ENCODE measurements around the gene ACAP3. TPM values are rescaled to one million over a fixed set of nuclear protein-coding genes. Genes with fewer than 3 reads are reported as not detected.

ACAP3 gene, protein sequence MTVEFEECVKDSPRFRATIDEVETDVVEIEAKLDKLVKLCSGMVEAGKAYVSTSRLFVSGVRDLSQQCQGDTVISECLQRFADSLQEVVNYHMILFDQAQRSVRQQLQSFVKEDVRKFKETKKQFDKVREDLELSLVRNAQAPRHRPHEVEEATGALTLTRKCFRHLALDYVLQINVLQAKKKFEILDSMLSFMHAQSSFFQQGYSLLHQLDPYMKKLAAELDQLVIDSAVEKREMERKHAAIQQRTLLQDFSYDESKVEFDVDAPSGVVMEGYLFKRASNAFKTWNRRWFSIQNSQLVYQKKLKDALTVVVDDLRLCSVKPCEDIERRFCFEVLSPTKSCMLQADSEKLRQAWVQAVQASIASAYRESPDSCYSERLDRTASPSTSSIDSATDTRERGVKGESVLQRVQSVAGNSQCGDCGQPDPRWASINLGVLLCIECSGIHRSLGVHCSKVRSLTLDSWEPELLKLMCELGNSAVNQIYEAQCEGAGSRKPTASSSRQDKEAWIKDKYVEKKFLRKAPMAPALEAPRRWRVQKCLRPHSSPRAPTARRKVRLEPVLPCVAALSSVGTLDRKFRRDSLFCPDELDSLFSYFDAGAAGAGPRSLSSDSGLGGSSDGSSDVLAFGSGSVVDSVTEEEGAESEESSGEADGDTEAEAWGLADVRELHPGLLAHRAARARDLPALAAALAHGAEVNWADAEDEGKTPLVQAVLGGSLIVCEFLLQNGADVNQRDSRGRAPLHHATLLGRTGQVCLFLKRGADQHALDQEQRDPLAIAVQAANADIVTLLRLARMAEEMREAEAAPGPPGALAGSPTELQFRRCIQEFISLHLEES
- 10.3 and 19.1 TPM in 2 replicates for total RNA-seq (2014; rRNA removed; shearing (Covaris generic))

DNA sequence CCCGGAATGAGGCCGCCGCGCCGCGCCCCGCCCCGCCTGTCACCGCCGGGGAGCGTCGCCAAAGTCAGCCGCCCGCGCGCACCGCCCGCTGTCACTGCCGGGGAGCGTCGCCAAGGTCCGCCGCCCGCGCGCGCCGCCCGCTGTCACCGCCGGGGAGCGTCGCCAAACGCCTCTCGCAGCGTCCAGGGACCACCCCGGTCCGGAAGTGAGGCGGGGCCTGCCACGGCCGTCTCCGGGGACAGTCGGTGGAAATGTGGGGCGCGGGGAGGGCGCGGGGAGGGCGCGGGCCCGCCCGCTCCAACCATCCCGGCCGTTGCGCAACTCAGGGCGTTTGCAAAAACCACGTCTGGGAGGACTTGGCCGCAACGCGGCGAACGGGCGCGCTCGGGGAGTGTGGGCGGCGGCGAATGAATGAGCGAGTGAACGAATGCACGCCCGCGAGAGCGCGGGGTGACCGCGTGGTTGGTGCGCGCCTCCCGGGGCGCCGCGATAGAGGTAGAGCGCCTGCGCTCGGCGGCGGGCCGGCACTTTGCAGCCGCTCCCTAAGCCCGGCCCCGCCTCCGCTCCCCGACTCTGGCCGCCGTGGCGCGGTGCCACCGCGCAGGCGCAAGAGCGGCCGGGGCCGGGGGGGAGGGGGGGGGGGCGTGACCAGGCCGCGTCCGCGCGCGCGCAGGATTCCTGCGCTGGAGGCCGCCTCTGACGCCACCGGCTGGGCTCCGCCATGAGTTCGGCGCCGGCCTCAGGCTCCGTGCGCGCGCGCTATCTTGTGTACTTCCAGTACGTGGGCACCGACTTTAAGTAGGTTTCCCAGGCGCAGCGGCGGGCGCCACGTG, at the start of gene ACAP3, which contains the start of gene PUSL1:
Gene ACAP3 (minus strand): TSS at position 8 of the 833 bp plus-strand sequence. CDS start 115 bp downstream, outside the sequence.
Gene PUSL1 (plus strand): TSS at position 675 of the 833 bp plus-strand sequence. CDS start 47 bp downstream, at position 722.
- DNase-seq (ENCODE audit: low read depth) = peak; percentile 88

- no peak for DNase-seq (ENCODE audit: low read depth)
Observed at GRCh38 chr1:1356796-1357401, 49.2 kb upstream of the ACAP3 start.

GRCh38 chr1:1356166-1356795, 48.6 kb upstream of the ACAP3 start:
- DNase-seq (ENCODE audit: low read depth) = no peak

DNA sequence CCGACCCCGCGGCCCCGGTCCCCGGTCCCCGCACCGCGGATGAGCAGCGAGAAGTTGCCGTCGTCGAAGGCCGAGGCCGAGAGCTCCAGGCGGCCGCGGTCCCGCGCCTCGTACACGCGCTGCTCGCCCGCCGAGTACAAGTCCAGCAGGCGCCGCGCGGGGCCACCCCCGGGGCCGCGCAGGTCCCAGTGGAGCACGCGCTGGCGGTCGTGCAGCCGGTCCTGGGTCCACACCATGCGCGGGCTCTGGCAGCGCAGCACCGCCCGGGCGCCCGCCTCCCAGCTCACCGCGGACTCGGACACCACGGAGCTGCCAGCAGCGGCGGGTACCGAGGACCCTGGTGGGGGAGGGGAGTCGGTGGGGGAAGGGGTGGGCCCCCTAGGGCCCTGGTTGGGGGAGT, 47.7 kb upstream of the ACAP3 start:
- DNase-seq (ENCODE audit: low read depth) = peak; percentile 44

DNA sequence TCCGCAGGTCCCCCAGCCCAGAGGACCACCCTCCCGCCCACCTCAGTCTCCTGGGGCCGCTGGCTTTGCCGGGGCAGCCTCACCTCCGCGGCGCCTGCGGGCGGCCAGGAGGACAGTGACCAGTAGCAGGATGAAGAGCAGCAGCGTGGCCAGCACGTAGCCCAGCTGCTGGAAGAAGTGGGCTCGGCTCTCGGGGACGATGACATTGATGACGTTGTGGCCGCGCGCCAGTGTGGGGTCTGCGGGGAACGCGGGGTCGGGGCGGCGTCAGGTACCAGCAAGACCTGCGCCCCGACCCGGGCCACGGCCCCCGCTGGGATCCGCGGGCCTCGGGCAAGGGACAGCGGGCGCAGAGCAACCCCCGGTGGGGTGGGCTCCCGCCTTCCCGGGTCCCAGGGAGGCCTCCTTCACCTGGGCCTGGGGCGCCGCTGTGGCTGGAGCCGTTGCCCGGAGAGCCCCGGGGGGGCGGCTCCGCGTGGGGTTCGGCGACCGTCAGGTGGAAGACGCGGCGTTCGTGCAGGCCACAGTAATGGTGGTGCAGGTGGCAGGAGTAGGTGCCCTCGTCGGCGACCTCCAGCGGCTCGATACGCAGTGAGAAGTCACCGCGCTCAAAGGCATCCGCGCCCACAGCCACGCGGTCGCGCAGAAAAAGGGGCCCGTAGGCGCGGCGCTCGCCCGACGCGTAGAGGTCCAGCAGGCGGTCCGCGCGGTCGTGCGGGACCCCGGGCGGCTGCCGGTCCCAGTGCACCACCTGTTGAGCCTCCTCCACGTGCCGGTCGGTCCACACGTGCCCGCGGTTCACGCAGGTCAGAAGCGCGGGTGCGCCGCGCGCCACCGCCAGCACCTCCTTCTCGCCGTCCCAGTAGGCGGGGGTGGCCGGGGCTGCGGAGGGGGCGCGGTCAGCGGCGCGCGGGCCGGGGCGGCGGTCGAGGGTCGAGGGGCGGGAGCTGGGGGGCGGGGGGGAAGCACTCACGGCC, 46.8 kb upstream of the ACAP3 start:
- no peak for DNase-seq (ENCODE audit: low read depth)

DNA sequence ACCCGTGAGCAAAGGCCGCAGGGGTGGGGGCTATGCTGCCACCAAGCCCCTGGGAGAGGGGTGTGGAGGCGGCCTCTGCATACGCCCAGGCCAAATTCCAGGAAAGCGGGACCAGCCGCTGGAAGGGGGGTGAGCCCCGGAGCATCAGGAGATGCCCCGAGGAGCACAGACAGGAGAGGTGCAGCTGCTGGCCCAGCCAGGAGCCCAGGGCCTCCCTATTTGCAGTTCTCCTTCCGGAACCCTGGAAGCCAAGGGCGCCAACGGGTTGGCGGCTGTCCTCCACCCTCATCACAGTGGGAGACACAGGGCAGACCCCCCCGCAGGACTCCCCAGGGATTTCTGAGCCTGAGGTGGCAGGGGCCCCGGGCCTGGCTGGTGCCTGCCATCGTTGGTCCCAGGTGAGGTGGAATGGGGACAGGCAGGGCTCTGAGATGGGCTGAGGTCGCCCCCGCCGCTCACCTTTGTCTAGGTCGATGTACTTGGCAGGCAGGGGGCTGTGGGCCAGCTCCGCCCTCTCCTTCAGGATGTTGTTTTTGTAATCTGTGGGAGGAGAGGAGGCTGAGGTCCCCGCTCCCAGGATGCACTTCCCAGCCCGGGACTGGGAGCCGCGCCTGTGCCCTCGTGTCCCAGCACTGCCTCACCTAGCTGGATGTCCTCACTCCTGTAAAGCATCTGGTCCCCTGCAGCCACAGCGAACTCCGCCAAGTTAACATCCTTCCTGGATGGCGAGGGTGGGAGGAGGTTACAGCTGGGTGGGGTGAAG, 45.8 kb upstream of the ACAP3 start:
- DNase-seq (ENCODE audit: low read depth) = no peak

- DNase-seq (ENCODE audit: low read depth) = no peak
Observed at GRCh38 chr1:1352786-1353388, 45.2 kb upstream of the ACAP3 start.

DNA sequence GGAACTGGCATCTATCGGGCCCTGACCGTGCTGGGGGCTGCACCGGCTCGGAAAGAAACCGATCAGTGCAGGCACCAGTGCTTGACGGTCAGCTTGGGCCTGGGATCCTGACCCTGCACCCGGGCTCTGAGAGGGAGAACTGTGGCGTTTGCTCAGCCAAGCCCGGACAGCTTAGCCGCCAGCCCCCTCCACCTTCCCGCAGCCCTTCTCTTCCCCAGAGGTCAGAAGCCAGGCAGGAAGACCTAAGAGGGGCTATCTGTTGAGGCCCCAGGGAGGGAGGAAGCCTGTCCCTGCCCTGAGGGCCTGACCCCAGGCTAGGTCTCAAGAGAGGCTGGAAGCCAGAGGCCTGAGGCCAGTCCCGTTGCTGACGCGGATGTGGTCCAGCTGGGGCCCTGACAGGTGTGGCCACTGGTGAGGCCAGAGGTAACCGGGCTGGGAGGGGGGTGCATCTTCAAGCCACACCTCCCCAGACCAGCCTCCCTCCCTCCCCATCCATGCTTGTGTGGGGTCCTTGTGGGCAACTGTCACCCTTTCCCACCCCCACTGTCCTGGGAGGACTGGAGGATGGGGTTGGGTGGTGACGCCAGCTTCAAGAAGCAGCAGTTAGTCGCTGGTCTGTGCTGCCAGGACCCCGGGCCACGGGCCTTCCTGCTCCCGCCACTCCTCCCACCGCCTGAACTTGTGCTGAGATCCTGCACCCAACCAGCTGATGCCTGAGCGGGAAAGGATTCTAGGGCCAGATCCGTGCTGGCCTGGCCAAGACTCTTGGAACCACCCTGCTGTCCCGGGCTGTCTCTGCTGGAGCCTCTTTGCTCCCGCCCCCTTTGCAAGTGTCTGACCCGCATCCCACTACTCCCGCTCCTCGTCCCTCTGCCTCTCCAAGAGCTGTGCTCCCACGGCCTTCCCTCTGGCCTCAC, 44.0 kb upstream of the ACAP3 start:
- no peak for DNase-seq (ENCODE audit: low read depth)

- DNase-seq (ENCODE audit: low read depth) = peak; percentile 56
Observed at GRCh38 chr1:1349256-1350012, 41.7 kb upstream of the ACAP3 start, which contains the start of gene DVL1. Gene DVL1 (minus strand): TSS chr1:1349418. CDS start chr1:1349065, 353 bp downstream.

DNA sequence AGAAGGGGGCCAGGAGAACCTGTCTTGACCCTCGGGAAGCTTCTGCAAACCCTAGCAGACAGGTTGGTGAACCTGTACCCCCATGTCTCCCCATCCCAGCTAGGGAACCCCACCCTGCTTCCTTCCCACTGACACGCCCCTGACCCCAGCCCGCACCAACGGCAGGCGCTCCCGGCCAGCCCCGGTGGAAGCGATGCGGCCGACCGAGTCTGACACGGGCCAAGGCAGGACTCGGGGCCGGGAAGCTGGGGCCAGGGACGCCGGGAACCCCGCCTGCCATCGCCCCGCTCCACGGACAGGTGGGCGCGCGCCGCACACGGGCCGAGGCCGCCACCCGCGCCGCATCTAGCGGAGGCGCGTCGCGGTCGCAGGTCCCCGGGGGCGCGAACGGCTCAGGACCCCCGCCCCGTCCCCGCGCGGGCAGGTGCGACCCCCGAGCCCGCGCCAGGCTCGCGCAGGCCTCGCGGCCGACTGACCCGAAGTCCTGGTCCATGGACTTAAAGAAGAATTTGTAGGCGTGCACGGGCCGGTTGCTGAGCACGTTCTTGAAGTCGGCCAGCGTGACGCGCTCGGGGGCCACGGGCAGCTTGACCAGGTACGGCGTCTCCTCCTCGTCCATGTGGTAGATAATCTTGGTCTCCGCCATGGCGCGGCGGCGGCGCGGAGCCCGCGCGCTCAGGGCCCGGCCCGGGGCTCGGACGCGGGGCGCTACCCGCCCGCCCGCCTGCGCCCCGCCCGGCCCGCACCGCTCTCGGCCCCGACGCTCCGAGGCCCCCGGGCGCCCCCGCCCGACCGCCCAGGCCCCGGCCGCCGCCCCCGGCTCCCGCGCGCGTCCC, 40.9 kb upstream of the ACAP3 start:
- peak; percentile 33 for DNase-seq (ENCODE audit: low read depth)

- peak; percentile 41 for DNase-seq (ENCODE audit: low read depth)
Observed at GRCh38 chr1:1347663-1348419, 40.1 kb upstream of the ACAP3 start.

DNA sequence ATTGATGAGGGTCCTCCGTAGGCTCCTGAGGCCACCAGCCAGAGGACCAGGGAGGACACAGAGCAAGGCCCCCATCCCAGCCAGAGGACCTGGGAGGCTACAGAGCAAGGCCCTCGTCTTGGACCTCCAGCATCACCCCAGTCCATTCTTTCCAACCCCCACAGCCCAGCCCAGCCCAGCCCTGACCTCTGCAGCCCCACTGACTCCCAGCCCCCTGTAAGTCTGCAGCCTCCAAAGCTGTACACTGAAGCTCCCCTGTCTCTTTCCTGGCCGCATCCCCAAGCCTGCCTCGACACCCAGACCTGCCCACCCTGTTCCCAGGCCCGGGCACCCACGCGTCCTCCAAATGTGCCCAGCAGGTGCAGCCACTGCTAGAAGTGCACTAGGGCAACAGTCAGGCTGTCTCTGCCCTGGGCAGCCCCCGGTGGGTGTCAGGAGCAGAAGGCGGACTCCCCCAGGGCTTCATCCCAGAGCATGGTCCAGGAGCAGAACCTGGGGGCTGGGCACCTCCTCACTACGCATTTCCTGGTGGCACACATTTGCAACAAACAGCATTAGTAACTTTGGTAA, 39.4 kb upstream of the ACAP3 start:
- DNase-seq (ENCODE audit: low read depth) = no peak

- DNase-seq (ENCODE audit: low read depth) = no peak
Observed at GRCh38 chr1:1346501-1346890, 38.8 kb upstream of the ACAP3 start.

DNA sequence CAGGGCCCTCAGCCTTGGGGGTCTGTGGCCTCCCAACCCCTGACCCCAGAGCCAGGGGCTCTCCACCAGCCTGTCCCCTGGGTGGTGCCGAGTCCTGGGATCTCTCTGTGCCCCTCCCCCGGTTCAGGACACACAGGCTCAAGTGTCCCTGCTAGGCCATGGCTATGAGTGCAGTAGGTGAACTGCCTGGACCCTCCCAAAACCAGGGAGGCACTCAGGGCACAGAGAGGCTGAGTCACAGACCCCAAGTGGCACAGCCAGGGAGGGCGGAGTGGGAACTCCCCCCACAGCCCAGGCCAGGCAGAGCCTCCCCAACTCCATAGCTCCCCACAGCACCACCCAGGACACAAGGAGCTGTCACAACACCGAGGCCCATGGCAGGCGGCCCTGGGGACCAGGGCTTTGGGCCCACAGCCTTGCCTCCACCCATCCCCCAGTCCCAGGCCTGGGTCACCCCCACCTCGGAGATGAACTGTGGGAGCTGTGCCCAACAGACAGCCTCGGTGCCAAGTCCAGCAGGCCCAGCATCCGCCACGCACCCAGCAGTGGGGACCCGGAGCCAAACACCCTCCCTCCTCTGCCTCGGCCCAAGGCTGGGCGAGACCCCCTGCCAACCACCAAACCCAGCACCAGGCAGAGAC, 38.2 kb upstream of the ACAP3 start:
- no peak for DNase-seq (ENCODE audit: low read depth)

All from RPMI7951 (cell line).